HG02678 (cell line): Measurements from ENCODE around the gene SACS.
A peak's percentile ranks its signal among the peaks of the same experiment; 100 is the strongest.

ENCODE experiments used
- ATAC-seq: cut with Tn5 transposase; IDR thresholded peaks from one replicate; pipeline ENCODE4 v1.9.1; 2021; ENCODE audit warnings: mild to moderate bottlenecking, moderate library complexity; ENCODE audit not compliant: unreplicated experiment

Gene SACS

GRCh38 chr13:23433171-23434153 is at the start of gene SACS:
SACS (minus strand) TSS chr13:23433702; CDS start chr13:23411239, 22,463 bp downstream.
- ATAC-seq = no peak

GRCh38 chr13:23480324-23480723 is 46.8 kb upstream of the SACS start:
- no peak for ATAC-seq

GRCh38 chr13:23477101-23477500 is 43.6 kb upstream of the SACS start:
- ATAC-seq = no peak

GRCh38 chr13:23473221-23473620 is 39.7 kb upstream of the SACS start:
- ATAC-seq = no peak

GRCh38 chr13:23472189-23472588 is 38.7 kb upstream of the SACS start:
- no peak for ATAC-seq

GRCh38 chr13:23470790-23471614 is 37.5 kb upstream of the SACS start:
- ATAC-seq = no peak

- ATAC-seq = no peak
Measured at GRCh38 chr13:23469951-23470421, 36.5 kb upstream of the SACS start.

- no peak for ATAC-seq
Measured at GRCh38 chr13:23468811-23469210, 35.3 kb upstream of the SACS start.

- no peak for ATAC-seq
Measured at GRCh38 chr13:23467932-23468278, 34.4 kb upstream of the SACS start.

- no peak for ATAC-seq
Measured at GRCh38 chr13:23467048-23467931, 33.8 kb upstream of the SACS start.

GRCh38 chr13:23466144-23467002 is 32.9 kb upstream of the SACS start:
- peak; percentile 88 for ATAC-seq

- no peak for ATAC-seq
Measured at GRCh38 chr13:23463661-23464060, 30.2 kb upstream of the SACS start.

GRCh38 chr13:23462815-23463559 is 29.5 kb upstream of the SACS start:
- no peak for ATAC-seq

- ATAC-seq = no peak
Measured at GRCh38 chr13:23461544-23461943, 28.0 kb upstream of the SACS start.

GRCh38 chr13:23460921-23461320 is 27.4 kb upstream of the SACS start:
- ATAC-seq = no peak

GRCh38 chr13:23460309-23460708 is 26.8 kb upstream of the SACS start:
- peak; percentile 83 for ATAC-seq

- ATAC-seq = no peak
Measured at GRCh38 chr13:23458989-23459388, 25.5 kb upstream of the SACS start.

GRCh38 chr13:23456437-23457210 is 23.1 kb upstream of the SACS start:
- no peak for ATAC-seq
